NCI-H2227 treated with DMSO at 0.1 percent for 48 hours (cell line): ENCODE results near the gene ANKH.

Experiments
- DNase-seq: peaks from one replicate; lab custom pipeline; 2025; lab: John Stamatoyannopoulos, UW

Gene ANKH

GRCh38 chr5:14760548-14761002, 111.0 kb downstream of the ANKH start:
- DNase-seq: no peak

- DNase-seq: no peak
Measured at GRCh38 chr5:14759744-14760547, 111.6 kb downstream of the ANKH start.

- DNase-seq: no peak
Measured at GRCh38 chr5:14757850-14758249, 113.7 kb downstream of the ANKH start.

GRCh38 chr5:14756478-14756877, 115.1 kb downstream of the ANKH start:
- DNase-seq: no peak

- no peak for DNase-seq
Measured at GRCh38 chr5:14753947-14754346, 117.6 kb downstream of the ANKH start.

- no peak for DNase-seq
Measured at GRCh38 chr5:14753292-14753691, 118.3 kb downstream of the ANKH start.

- DNase-seq: peak; percentile 47
Measured at GRCh38 chr5:14752497-14753071, 119.0 kb downstream of the ANKH start.

GRCh38 chr5:14750712-14751111, 120.9 kb downstream of the ANKH start:
- DNase-seq: no peak

- no peak for DNase-seq
Measured at GRCh38 chr5:14749579-14750101, 121.9 kb downstream of the ANKH start.

- DNase-seq: no peak
Measured at GRCh38 chr5:14748180-14748900, 123.2 kb downstream of the ANKH start.

GRCh38 chr5:14745753-14746152, 125.8 kb downstream of the ANKH start:
- no peak for DNase-seq

- DNase-seq: no peak
Measured at GRCh38 chr5:14745188-14745563, 126.4 kb downstream of the ANKH start.

- no peak for DNase-seq
Measured at GRCh38 chr5:14744296-14745187, 127.0 kb downstream of the ANKH start.

- no peak for DNase-seq
Measured at GRCh38 chr5:14743601-14744295, 127.8 kb downstream of the ANKH start.

- no peak for DNase-seq
Measured at GRCh38 chr5:14742498-14742897, 129.1 kb downstream of the ANKH start.

GRCh38 chr5:14741801-14742440, 129.7 kb downstream of the ANKH start:
- DNase-seq: peak; percentile 43

GRCh38 chr5:14741131-14741530, 130.4 kb downstream of the ANKH start:
- no peak for DNase-seq

GRCh38 chr5:14739981-14740380, 131.6 kb downstream of the ANKH start:
- DNase-seq: no peak

GRCh38 chr5:14739538-14739937, 132.0 kb downstream of the ANKH start:
- no peak for DNase-seq

- no peak for DNase-seq
Measured at GRCh38 chr5:14738050-14738449, 133.5 kb downstream of the ANKH start.

GRCh38 chr5:14737291-14737690, 134.3 kb downstream of the ANKH start:
- DNase-seq: no peak
